ENCODE measurements around the gene TSPAN3.

- TF ChIP-seq POLR2A (IDR thresholded peaks at IDR 0.05; ENCODE audit: low read depth, low read length): no peak
- no peak for TF ChIP-seq TAF1 (IDR thresholded peaks at IDR 0.05; ENCODE audit: borderline replicate concordance, low read depth, low read length)
- no peak for TF ChIP-seq POLR2AphosphoS5 (IDR thresholded peaks at IDR 0.05; ENCODE audit: low read depth, low read length)
Observed at GRCh38 chr15:77009646-77010311, 61.1 kb downstream of the TSPAN3 start.

Measured in GM12892 (cell line).